ENCODE results near the gene MAPRE2. TPM values are rescaled to one million over a fixed set of nuclear protein-coding genes. Genes with fewer than 3 reads are reported as not detected.

The MAPRE2 gene
- polyA plus RNA-seq, 3 donors from 2014 or later = 134 to 265 (median 224) TPM

- Mint-ChIP-seq H3K27ac (no peak overlapping the region), H3K27me3 (ENCODE audit: low read depth in 3 of 3) (peaks cover 2 to 5% (median 2%) of the 10 kb centered on the region in 3 donors), H3K9me3 (no peaks in the 10 kb centered on the region), H3K4me3 (no peak overlapping the region), H3K4me1 (no peaks in the 10 kb centered on the region), H3K36me3 (no peaks in the 10 kb centered on the region)
- no peak for DNase-seq
These were observed 145.2 kb downstream of the MAPRE2 start for GRCh38 chr18:35186291-35187034.

GRCh38 chr18:35189510-35189909, 148.3 kb downstream of the MAPRE2 start:
- H3K27ac Mint-ChIP-seq = no peak overlapping the region
- H3K36me3 Mint-ChIP-seq = no peaks in the 10 kb centered on the region
- H3K9me3 Mint-ChIP-seq = no peaks in the 10 kb centered on the region
- no peak for DNase-seq
- peaks cover 0 to 1% (median 0%) of the 10 kb centered on the region in 3 donors for H3K27me3 Mint-ChIP-seq (ENCODE audit: low read depth in 3 of 3)
- no peak overlapping the region for H3K4me3 Mint-ChIP-seq
- no peaks in the 10 kb centered on the region for H3K4me1 Mint-ChIP-seq

GRCh38 chr18:35190948-35191697, 149.9 kb downstream of the MAPRE2 start:
- H3K27me3 Mint-ChIP-seq (ENCODE audit: low read depth in 3 of 3) = peaks cover 0 to 2% (median 1%) of the 10 kb centered on the region in 3 donors
- no peaks in the 10 kb centered on the region for H3K9me3 Mint-ChIP-seq
- no peak overlapping the region for H3K27ac Mint-ChIP-seq
- H3K36me3 Mint-ChIP-seq = no peaks in the 10 kb centered on the region
- no peak for DNase-seq
- H3K4me3 Mint-ChIP-seq = no peak overlapping the region
- no peaks in the 10 kb centered on the region for H3K4me1 Mint-ChIP-seq

GRCh38 chr18:35191698-35192025, 150.4 kb downstream of the MAPRE2 start:
- Mint-ChIP-seq H3K4me1 (no peaks in the 10 kb centered on the region), H3K27ac (no peak overlapping the region), H3K4me3 (no peak overlapping the region), H3K9me3 (no peaks in the 10 kb centered on the region), H3K36me3 (no peaks in the 10 kb centered on the region), H3K27me3 (ENCODE audit: low read depth in 3 of 3) (peaks cover 0 to 3% (median 1%) of the 10 kb centered on the region in 3 donors)
- DNase-seq = no peak

- no peaks in the 10 kb centered on the region for H3K36me3 Mint-ChIP-seq
- no peaks in the 10 kb centered on the region for H3K4me1 Mint-ChIP-seq
- no peak overlapping the region for H3K27ac Mint-ChIP-seq
- no peaks in the 10 kb centered on the region for H3K9me3 Mint-ChIP-seq
- peaks cover 0 to 3% (median 0%) of the 10 kb centered on the region in 3 donors for H3K27me3 Mint-ChIP-seq (ENCODE audit: low read depth in 3 of 3)
- no peak for DNase-seq
- H3K4me3 Mint-ChIP-seq = no peak overlapping the region
These were observed 151.2 kb downstream of the MAPRE2 start for GRCh38 chr18:35192415-35192814.

Other genes starting within 250 kb of the MAPRE2 start
- gene ZNF397, start 199.6 kb downstream of the MAPRE2 start, polyA plus RNA-seq = 1 to 10 TPM; 2.7 to 8.1 (median 4.2) TPM
- gene ZSCAN30, start 248.8 kb downstream of the MAPRE2 start, polyA plus RNA-seq = 1 to 10 TPM in 2 of 3 donors, not detected in 1; 3.4 to 4.7 TPM

Data from immature natural killer cell (primary cell).